H1 (cell line): ENCODE results near the gene ADCY2. TPM values are rescaled to one million over a fixed set of nuclear protein-coding genes. Genes with fewer than 3 reads are reported as not detected.

Experiments used
- CTCF ChIA-PET: fragments of 300-600 bp; sonication (Branson Sonifier 250); formaldehyde crosslinking; loops from one replicate; lab custom pipeline; 2021; ENCODE audit not compliant: partially characterized antibody; lab: Charles Lee
- POLR2A ChIA-PET: fragments of 300-600 bp; sonication (Branson Sonifier 250); formaldehyde crosslinking; loops from one replicate; lab custom pipeline; 2021; ENCODE audit warnings: inconsistent platforms; ENCODE audit not compliant: partially characterized antibody; lab: Charles Lee
- DNase-seq, 2 experiments: peaks; one replicate each; pipeline versions ENCODE4 v3.0.0 to v3.0.0-alpha.2; 2010 to 2022; ENCODE audit warnings: low spot score in 2 of 2, low read depth in 1 of 2, mixed read lengths in 1 of 2
- FAIRE-seq: peaks from 2 replicates; lab custom pipeline; 2011; peaks lifted over from hg19 to GRCh38; lab: Jason Lieb, UNC
- H2AFZ ChIP-seq: 2 replicates; pipeline ENCODE4 v1.8.1; 2012; ENCODE audit warnings: low read length, inconsistent platforms
- H2AK5ac ChIP-seq: 2 replicates; pipeline ENCODE4 v1.6.1; 2013; ENCODE audit warnings: low read depth, low read length
- H2BK120ac ChIP-seq: replicated peaks from 2 replicates; pipeline ENCODE3; 2013; ENCODE audit warnings: low read depth, low read length, inconsistent platforms
- H2BK12ac ChIP-seq: 2 replicates; pipeline ENCODE4 v1.6.1; 2013; ENCODE audit warnings: low read depth, low read length
- H2BK15ac ChIP-seq: 2 replicates; pipeline ENCODE4 v1.6.1; 2013; ENCODE audit warnings: low read length
- H2BK20ac ChIP-seq: 2 replicates; pipeline ENCODE4 v1.6.1; 2013; ENCODE audit warnings: low read length
- H2BK5ac ChIP-seq: 2 replicates; pipeline ENCODE4 v1.6.1; 2013; ENCODE audit warnings: low read depth, low read length
- H3K14ac ChIP-seq: 2 replicates; pipeline ENCODE4 v1.6.1; 2013; ENCODE audit warnings: inconsistent platforms; ENCODE audit not compliant: insufficient read length
- H3K18ac ChIP-seq: 2 replicates; pipeline ENCODE4 v1.6.1; 2013; ENCODE audit warnings: low read length; ENCODE audit errors: extremely low read depth
- H3K23ac ChIP-seq: 2 replicates; pipeline ENCODE4 v1.6.1; 2013; ENCODE audit warnings: inconsistent platforms; ENCODE audit not compliant: insufficient read length
- H3K23me2 ChIP-seq: 2 replicates; pipeline ENCODE4 v1.6.1; 2013; ENCODE audit warnings: low read depth, low read length
- H3K27ac ChIP-seq: 2 replicates; pipeline ENCODE4 v1.6.1; 2011; ENCODE audit warnings: low read depth, low read length, inconsistent platforms
- H3K27me3 ChIP-seq, 4 experiments: replicated peaks in 1 of 4; 1 replicate in 1 of 4; 2 replicates in 3 of 4; pipeline versions ENCODE4 v1.6.1 to v1.8.1; 2011 to 2013; ENCODE audit warnings: low read length in 3 of 4, mild to moderate bottlenecking in 3 of 4, inconsistent platforms in 2 of 4, mixed read lengths in 2 of 4, moderate library complexity in 1 of 4; ENCODE audit not compliant: control insufficient read depth in 3 of 4, insufficient read depth in 3 of 4; ENCODE audit errors: extremely low read depth in 1 of 4
- H3K36me3 ChIP-seq, 4 experiments: 2 replicates each; pipeline versions ENCODE4 v1.6.1 to v1.8.1; 2011 to 2013; ENCODE audit warnings: mild to moderate bottlenecking in 4 of 4, low read length in 3 of 4, moderate library complexity in 2 of 4, control low read depth in 1 of 4, inconsistent platforms in 1 of 4; ENCODE audit not compliant: insufficient read depth in 4 of 4, control insufficient read depth in 2 of 4
- H3K4ac ChIP-seq: replicated peaks from 2 replicates; pipeline ENCODE3; 2013; ENCODE audit warnings: low read length, low read depth, mixed read lengths, inconsistent platforms; ENCODE audit not compliant: insufficient read length
- H3K4me1 ChIP-seq, 4 experiments: replicated peaks in 1 of 4; 1 replicate in 1 of 4; 2 replicates in 3 of 4; pipeline versions ENCODE4 v1.6.1 to v1.8.1; 2011 to 2013; ENCODE audit warnings: low read length in 3 of 4, inconsistent platforms in 2 of 4, mixed read lengths in 1 of 4; ENCODE audit not compliant: insufficient read depth in 4 of 4, control insufficient read depth in 3 of 4
- H3K4me2 ChIP-seq, 2 experiments: 2 replicates each; pipeline versions ENCODE4 v1.6.1 to v1.8.1; 2011 to 2013; ENCODE audit warnings: low read depth in 2 of 2, low read length in 2 of 2, control low read depth in 1 of 2, inconsistent platforms in 1 of 2, mild to moderate bottlenecking in 1 of 2; ENCODE audit not compliant: insufficient read depth in 1 of 2
- H3K4me3 ChIP-seq, 4 experiments: fragments of 200-600, 300-600 bp in 1 of 4; sonication (generic), shearing (Covaris generic), sonication (Bioruptor Twin) in 1 of 4; 2 replicates each; pipeline versions ENCODE4 v1.5.1 to v1.8.1; 2011 to 2016; ENCODE audit warnings: low read length in 4 of 4, low read depth in 3 of 4, control low read depth in 2 of 4, inconsistent platforms in 2 of 4, mild to moderate bottlenecking in 2 of 4, mixed read lengths in 1 of 4, moderate library complexity in 1 of 4; ENCODE audit not compliant: insufficient read depth in 2 of 4; ENCODE audit errors: extremely low read depth in 1 of 4
- H3K56ac ChIP-seq: replicated peaks from 2 replicates; pipeline ENCODE3; 2013; ENCODE audit warnings: low read depth, mild to moderate bottlenecking, mixed read lengths, low read length, inconsistent platforms; ENCODE audit not compliant: insufficient read length
- H3K79me1 ChIP-seq: 2 replicates; pipeline ENCODE4 v1.6.1; 2013; ENCODE audit warnings: low read depth, low read length, control low read depth
- H3K79me2 ChIP-seq, 2 experiments: 2 replicates each; pipeline versions ENCODE4 v1.6.1 to v1.8.1; 2012 to 2013; ENCODE audit warnings: low read length in 2 of 2, mild to moderate bottlenecking in 2 of 2, inconsistent platforms in 1 of 2; ENCODE audit not compliant: insufficient read depth in 2 of 2, control insufficient read depth in 1 of 2
- H3K9ac ChIP-seq, 4 experiments: replicated peaks in 1 of 4; 1 replicate in 1 of 4; 2 replicates in 3 of 4; pipeline versions ENCODE4 v1.6.1 to v1.8.1; 2011 to 2013; ENCODE audit warnings: low read depth in 3 of 4, low read length in 3 of 4, control low read depth in 2 of 4, mild to moderate bottlenecking in 2 of 4, moderate library complexity in 2 of 4, inconsistent platforms in 1 of 4; ENCODE audit errors: extremely low read depth in 1 of 4
- H3K9me3 ChIP-seq, 2 experiments: 2 replicates each; pipeline versions ENCODE4 v1.6.1 to v1.8.1; 2012 to 2013; ENCODE audit warnings: mild to moderate bottlenecking in 2 of 2, moderate library complexity in 2 of 2, control low read depth in 1 of 2, inconsistent platforms in 1 of 2, low read depth in 1 of 2, low read length in 1 of 2, mixed read lengths in 1 of 2; ENCODE audit not compliant: insufficient read depth in 2 of 2
- H4K20me1 ChIP-seq, 2 experiments: replicated peaks in 1 of 2; 2 replicates each; pipeline versions ENCODE3 to v1.8.1; 2011 to 2013; ENCODE audit warnings: inconsistent platforms in 2 of 2, low read length in 2 of 2, mild to moderate bottlenecking in 1 of 2; ENCODE audit not compliant: insufficient read depth in 2 of 2, control insufficient read depth in 1 of 2
- H4K5ac ChIP-seq: 2 replicates; pipeline ENCODE4 v1.6.1; 2013; ENCODE audit warnings: low read length, low read depth, mixed read lengths, inconsistent platforms; ENCODE audit not compliant: insufficient read length
- H4K8ac ChIP-seq: 2 replicates; pipeline ENCODE4 v1.8.0; 2013; ENCODE audit warnings: mild to moderate bottlenecking, moderate library complexity, low read length, inconsistent platforms; ENCODE audit not compliant: insufficient read depth; ENCODE audit errors: extremely low read depth
- H4K91ac ChIP-seq: replicated peaks from 2 replicates; pipeline ENCODE3; 2013; ENCODE audit warnings: low read length, mixed read lengths, inconsistent platforms; ENCODE audit not compliant: insufficient read length
- BRCA1 ChIP-seq: IDR thresholded peaks from 2 replicates; pipeline ENCODE4 v1.6.1; 2012; ENCODE audit warnings: low read depth, low read length, improper control_type of control experiment
- CHD1 ChIP-seq: IDR thresholded peaks from 2 replicates; pipeline ENCODE4 v1.6.1; 2012; ENCODE audit warnings: low read depth, low read length, improper control_type of control experiment
- CHD2 ChIP-seq: IDR thresholded peaks from 2 replicates; pipeline ENCODE4 v1.6.1; 2012; ENCODE audit warnings: low read length, improper control_type of control experiment
- CREB1 ChIP-seq: IDR thresholded peaks from 2 replicates; pipeline ENCODE4 v1.6.1; 2012; ENCODE audit warnings: inconsistent platforms
- EGR1 ChIP-seq: IDR thresholded peaks from 2 replicates; pipeline ENCODE4 v1.6.1; 2011; ENCODE audit warnings: low read depth, low read length, borderline replicate concordance
- JUND ChIP-seq: IDR thresholded peaks from 2 replicates; pipeline ENCODE4 v1.6.1; 2011; ENCODE audit warnings: mild to moderate bottlenecking, improper control_type of control experiment, low read length
- KDM1A ChIP-seq: fragments of 200-600, 300-600 bp; sonication (generic); IDR thresholded peaks from 2 replicates; pipeline ENCODE4 v1.7.1; 2016; ENCODE audit warnings: mild to moderate bottlenecking, low read length, borderline replicate concordance
- KDM5A ChIP-seq: fragments of 200-600 bp; IDR thresholded peaks from 2 replicates; pipeline ENCODE4 v1.7.1; 2012; ENCODE audit warnings: mild to moderate bottlenecking, low read length, inconsistent platforms, mixed read lengths
- NRF1 ChIP-seq: IDR thresholded peaks from 2 replicates; pipeline ENCODE4 v1.6.1; 2011; ENCODE audit warnings: mild to moderate bottlenecking, low read depth, low read length, improper control_type of control experiment
- POLR2A ChIP-seq, 2 experiments: IDR thresholded peaks; 1 replicate in 1 of 2; 2 replicates in 1 of 2; pipeline ENCODE4 v1.6.1; 2011; ENCODE audit warnings: low read depth in 2 of 2, low read length in 2 of 2, mild to moderate bottlenecking in 2 of 2; ENCODE audit errors: control extremely low read depth in 1 of 2
- POU5F1 ChIP-seq: IDR thresholded peaks from 2 replicates; pipeline ENCODE4 v1.6.1; 2011; ENCODE audit warnings: low read depth, mild to moderate bottlenecking, low read length, moderate library complexity
- RBBP5 ChIP-seq: IDR thresholded peaks from 2 replicates; pipeline ENCODE4 v1.7.1; 2012; ENCODE audit warnings: low read depth, mild to moderate bottlenecking, inconsistent platforms, low read length, moderate library complexity, borderline replicate concordance
- RNF2 ChIP-seq: fragments of 200-900, 300-1000 bp; sonication (generic); IDR thresholded peaks from 2 replicates; pipeline ENCODE4 v1.7.1; 2016; ENCODE audit warnings: borderline replicate concordance, low read depth, mild to moderate bottlenecking, antibody characterized with exemption, low read length; ENCODE audit not compliant: poor library complexity, severe bottlenecking; ENCODE audit errors: missing control alignments
- TAF7 ChIP-seq: optimal IDR thresholded peaks from 2 replicates; pipeline ENCODE3; 2011; ENCODE audit warnings: low read depth, mild to moderate bottlenecking, inconsistent platforms, low read length, moderate library complexity, borderline replicate concordance
- ZNF274 ChIP-seq: IDR thresholded peaks from 2 replicates; pipeline ENCODE4 v1.7.0; 2012; ENCODE audit warnings: low read length, borderline replicate concordance; ENCODE audit errors: extremely low read depth
- WGBS, 2 experiments: shearing (Covaris generic) in 1 of 2; methylation state at CpG; one replicate each; pipeline versions ENCODE4 v1.1.6 to v1.1.7; 2013 to 2015; ENCODE audit warnings: low lambda C conversion rate in 2 of 2, mixed read lengths in 2 of 2, inconsistent platforms in 1 of 2, low coverage in 1 of 2, missing lambda C conversion rate in 1 of 2; ENCODE audit not compliant: insufficient replicate concordance in 2 of 2, insufficient coverage in 1 of 2, insufficient read length in 1 of 2; ENCODE audit errors: extremely low coverage in 1 of 2, missing lambda C conversion rate in 1 of 2; 5-methylcytosine and 5-hydroxymethylcytosine counted together
- polyA plus RNA-seq, 7 experiments: library from polyadenylated mRNA; depleted of rRNA in 3 of 7; stranded (reverse) in 5 of 7; unstranded in 2 of 7; fragments of >200 nt in 5 of 7; fragments of 200-250 nt in 2 of 7; gene quantifications; 1 replicate in 5 of 7; 2 replicates in 1 of 7; 4 replicates in 1 of 7; pipeline versions ENCODE4 v1.2.1 to v1.2.3, GENCODE V29; 2011 to 2013; ENCODE audit warnings: missing spikeins in 2 of 7, mixed read lengths in 2 of 7
- total RNA-seq: library from RNA; stranded (reverse); fragmentation: NEBNext Ultra II Directional; extraction: Animal tissue kit (Norgen Biotek cat#: 25700); gene quantifications from 2 replicates; pipeline ENCODE4 v1.2.1, GENCODE V29; 2021
- TF ChIP-seq, protein P1 (sequence below): IDR thresholded peaks from 2 replicates; pipeline ENCODE4 v1.6.1; 2012; ENCODE audit warnings: inconsistent platforms

The ADCY2 gene
- total and polyA plus RNA-seq, 2 of the 8 experiments (the other 6 are each of a cell fraction or from before 2014, with no cell fraction given): 35.8 to 122 TPM

DNA sequence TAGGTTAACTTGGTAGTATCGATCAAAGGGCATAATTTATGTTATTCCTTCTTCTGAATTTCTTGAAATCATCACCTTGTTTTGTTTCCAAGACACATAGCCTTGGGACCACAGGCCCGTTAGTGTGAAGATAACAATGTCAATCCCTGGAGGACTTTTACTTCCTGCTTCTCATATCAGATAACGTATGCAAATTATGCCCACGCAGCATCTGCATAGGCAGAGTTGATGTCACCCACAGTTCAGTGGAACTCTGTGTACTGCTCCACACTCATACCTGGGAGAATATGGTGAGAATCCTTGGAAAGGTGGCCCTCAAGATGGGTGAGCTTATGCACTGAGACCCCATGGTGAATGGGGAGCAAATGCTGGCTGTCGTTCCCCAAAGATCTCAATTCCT, 360.0 kb downstream of the ADCY2 start:
- Histone ChIP-seq H2AK5ac (no peak overlapping the region), H3K79me2 (no peaks in the 10 kb centered on the region), H4K91ac (no peak overlapping the region), H2AFZ (no peak overlapping the region), H3K9ac (no peak overlapping the region), H4K5ac (no peak overlapping the region), H2BK5ac (no peak overlapping the region), H3K9me3 (no peaks in the 10 kb centered on the region), H2BK120ac (no peak overlapping the region), H2BK20ac (no peak overlapping the region), H2BK15ac (no peak overlapping the region), H3K4me2 (no peak overlapping the region), H3K79me1 (no peaks in the 10 kb centered on the region), H3K18ac (no peak overlapping the region), H3K4me3 (no peak overlapping the region), H3K36me3 (peaks cover 0 to 18% (median 1%) of the 10 kb centered on the region in 4 experiments; a peak in 2 of 8 replicates), H3K27me3 (no peaks in the 10 kb centered on the region), H2BK12ac (no peak overlapping the region), H3K56ac (no peak overlapping the region), H3K14ac (no peak overlapping the region), H4K20me1 (no peaks in the 10 kb centered on the region), H3K4me1 (no peaks in the 10 kb centered on the region), H3K4ac (no peak overlapping the region), H3K27ac (no peak overlapping the region), H3K23ac (no peak overlapping the region), H3K23me2 (no peaks in the 10 kb centered on the region), H4K8ac (no peak overlapping the region)
- FAIRE-seq (no peak), DNase-seq (no peak)
- WGBS, 2 experiments: 86% methylated on average over 5 of the region's 5 CpGs; no CpG with 5 or more reads in 1 of the 2 experiments
- ChIA-PET CTCF (interaction anchor here (1.0 to 9.2 kb wide), 16 partner anchors 11 to 936 kb away, joined by 3 to 61 read pairs (median 5); no protein-coding TSS in a partner anchor), POLR2A (no interaction called here)
- TF ChIP-seq EGR1 (no peak), POU5F1 (no peak), TAF7 (no peak), KDM5A (no peak), KDM1A (no peak), ZNF274 (no peak), POLR2A (IDR thresholded peaks at IDR 0.05; ENCODE audit: control extremely low read depth in 1 of 2, low read depth in 2 of 2, low read length in 2 of 2) (no peak), RNF2 (no peak), JUND (no peak), BRCA1 (no peak), NRF1 (no peak), CREB1 (no peak), CHD1 (no peak), RBBP5 (no peak), CHD2 (no peak)
- TF ChIP-seq, protein P1, sequence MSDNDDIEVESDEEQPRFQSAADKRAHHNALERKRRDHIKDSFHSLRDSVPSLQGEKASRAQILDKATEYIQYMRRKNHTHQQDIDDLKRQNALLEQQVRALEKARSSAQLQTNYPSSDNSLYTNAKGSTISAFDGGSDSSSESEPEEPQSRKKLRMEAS: no peak
